ENCODE data around the gene DYRK1A.

DYRK1A gene

DNA sequence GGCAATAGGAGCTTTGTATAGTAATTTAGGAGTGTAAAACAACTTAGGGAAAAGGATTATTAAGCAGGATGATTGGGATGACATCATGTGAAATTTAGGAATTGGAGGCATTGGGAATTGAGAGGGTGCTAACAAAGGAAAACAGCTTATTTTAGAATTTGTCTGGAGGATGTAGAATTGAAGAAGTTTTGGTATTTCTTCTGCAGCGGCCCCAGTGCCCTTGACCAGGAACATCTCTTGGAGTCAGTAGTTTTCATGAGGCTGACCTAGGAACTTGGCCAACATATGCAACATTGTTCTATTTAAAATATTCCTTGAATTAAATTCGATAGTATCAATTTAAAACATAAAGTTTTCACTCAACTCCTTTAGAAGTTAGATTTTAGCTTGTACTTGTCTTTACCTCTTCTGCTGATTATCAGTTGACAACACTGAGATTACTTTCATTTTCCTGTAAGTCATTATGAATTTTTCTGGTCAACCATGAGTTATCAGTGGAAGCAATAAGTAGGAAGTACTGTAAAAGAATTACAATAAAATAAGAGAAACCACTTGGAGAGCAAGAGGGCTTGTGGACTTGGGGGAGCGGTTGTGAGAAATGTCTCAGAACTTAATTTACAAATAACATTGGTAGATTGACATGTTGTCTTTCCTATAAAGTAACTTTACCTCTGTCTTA, 52.8 kb downstream of the DYRK1A start:
- DNase-seq, result no peak

DNA sequence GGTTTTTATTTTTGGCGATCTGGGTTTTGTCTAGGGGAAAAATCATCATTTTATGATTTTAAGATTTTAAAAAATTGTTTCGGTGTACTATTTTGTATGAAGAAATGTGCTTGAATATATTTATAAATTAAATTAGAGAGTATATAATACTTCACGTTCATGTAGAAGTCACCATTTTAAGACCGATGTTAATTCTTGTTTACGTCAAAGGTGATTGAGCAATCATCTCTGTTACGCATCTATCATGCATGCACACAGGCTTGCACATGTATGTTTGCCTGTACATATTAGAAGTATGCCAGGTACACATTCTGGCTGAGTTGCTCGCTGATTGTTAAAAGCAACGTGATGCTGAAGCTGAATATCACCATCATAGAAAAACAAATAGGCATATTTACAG, 54.7 kb downstream of the DYRK1A start:
- DNase-seq, result no peak

DNA sequence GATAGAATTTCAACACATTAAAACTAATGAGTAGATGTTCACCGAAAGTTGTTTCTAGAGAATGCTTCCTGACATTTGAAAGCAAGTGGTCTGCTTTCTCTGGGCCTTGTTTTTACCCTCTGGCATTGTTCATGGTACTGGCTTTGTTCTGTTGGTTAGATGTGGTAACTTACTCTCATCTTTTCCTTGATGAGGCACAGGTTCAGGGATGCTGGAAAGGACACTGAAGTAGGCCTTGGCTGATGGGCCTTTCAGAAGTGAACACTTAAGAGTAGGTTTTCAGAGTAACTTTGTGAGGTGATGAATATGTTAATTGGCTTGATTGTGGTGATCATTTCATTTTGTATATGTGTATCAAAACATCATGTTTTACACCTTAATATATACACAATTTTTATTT, 55.8 kb downstream of the DYRK1A start:
- DNase-seq, result no peak

DNA sequence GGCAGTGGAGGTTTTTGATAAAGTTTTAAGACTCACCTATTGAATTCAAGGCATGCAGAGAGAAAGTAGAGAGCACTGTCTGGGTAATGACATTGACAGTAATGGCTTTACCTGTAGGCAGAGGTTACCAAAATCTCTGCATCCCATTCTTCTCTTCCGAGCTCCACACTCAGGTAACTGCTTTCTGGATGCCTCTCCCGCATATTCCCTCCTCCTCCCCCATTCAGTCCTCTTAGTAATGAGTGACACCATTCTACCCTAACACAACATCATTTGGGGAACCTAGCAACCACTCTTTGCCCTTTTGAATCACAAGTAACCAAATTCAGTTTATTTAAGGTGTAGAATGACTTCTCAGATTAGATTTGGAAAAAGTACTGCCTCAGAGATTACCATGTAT, 56.5 kb downstream of the DYRK1A start:
- DNase-seq, result no peak

DNA sequence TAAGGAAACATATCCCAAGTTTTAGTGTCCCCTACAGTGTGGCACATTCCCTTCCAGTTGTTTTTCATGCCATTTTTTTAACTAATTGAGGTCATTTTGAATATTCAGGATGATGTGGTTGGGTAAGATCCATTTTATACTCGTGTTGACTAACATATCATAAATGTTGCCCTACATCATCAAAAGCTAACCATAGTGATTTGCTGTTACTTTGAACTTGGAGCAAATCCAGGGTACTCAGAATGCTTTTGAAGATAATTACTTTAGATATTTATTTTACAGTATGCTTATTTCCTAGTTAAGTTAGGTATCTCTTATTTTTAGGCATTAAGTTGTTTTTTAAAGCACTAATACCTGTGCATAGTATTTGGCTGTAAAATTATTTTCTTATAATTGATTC, 57.8 kb downstream of the DYRK1A start:
- no peak for DNase-seq

DNA sequence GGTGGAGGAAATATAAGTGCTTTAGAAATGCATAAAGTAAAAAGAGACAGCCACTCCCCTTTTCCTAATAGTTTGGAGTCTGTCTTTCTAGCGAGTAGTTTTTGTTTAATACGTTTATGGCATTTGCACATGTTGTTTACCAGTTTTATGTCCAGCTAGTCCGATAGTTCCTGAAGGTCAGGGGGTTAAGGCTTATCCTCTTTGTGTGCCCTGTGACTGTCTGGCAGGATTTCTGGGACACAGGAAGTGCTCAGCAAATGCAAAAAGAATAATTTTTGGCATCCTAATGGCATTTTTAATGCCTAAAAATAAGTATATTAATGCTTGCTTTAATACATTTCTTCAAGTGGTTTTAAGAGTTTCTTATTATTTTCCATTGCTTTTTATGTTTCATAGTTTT, 58.4 kb downstream of the DYRK1A start:
- no peak for DNase-seq

DNA sequence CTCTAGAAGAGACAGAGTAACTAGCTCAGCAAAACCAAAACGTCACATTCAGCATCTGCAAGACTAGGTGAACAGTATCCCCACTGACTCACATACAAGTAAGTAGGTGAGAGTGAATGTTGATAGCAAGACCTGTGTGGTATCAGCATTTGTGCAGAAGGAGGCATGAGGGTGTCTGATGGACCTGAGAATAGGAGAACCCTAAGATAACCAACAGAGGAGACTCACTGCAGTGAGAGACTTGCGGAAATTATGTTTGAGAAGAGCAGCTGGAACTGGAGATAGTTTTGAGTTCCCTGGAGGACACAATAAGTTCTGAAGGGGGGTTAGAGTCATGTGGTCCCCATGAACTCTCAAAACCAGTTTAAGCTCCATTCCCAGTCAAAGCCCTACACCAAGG, 59.1 kb downstream of the DYRK1A start:
- no peak for DNase-seq

DNA sequence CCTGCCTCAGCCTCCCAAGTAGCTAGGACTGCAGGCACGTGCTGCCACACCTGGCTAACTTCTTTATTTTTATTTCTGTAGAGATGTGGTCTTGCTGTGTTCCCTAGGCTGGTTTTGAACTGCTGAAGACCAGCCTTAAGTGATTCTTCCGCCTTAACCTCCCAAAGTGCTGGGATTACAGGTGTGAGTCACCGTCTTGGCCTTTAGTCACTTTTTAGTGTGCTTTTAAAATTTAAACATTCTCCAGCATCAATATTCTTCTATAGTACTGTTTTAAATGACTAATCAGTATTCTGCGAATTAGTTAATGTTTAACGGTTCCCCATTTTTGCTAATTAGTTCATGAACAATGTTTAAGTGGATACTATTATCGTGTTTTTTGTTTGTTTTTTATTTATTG, 60.6 kb downstream of the DYRK1A start:
- DNase-seq, result no peak

DNA sequence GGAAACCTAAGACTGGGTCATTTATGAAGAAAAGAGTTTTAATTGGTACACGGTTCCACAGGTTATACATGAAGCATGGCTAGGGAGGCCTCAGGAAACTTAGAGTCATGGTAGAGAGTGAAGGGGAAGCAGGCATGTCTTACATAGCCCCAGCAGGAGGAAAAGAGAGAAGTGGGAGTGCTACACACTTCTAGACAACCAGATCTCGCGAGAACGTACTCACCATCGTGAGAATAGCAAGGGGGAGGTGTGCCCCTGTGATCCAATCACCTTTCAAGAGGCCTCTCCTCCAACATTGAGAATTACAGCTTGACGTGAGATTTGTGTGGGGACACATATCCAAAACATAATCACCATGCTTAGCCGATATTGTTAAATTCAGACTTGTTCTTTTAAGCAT, 62.8 kb downstream of the DYRK1A start:
- DNase-seq, result no peak

DNA sequence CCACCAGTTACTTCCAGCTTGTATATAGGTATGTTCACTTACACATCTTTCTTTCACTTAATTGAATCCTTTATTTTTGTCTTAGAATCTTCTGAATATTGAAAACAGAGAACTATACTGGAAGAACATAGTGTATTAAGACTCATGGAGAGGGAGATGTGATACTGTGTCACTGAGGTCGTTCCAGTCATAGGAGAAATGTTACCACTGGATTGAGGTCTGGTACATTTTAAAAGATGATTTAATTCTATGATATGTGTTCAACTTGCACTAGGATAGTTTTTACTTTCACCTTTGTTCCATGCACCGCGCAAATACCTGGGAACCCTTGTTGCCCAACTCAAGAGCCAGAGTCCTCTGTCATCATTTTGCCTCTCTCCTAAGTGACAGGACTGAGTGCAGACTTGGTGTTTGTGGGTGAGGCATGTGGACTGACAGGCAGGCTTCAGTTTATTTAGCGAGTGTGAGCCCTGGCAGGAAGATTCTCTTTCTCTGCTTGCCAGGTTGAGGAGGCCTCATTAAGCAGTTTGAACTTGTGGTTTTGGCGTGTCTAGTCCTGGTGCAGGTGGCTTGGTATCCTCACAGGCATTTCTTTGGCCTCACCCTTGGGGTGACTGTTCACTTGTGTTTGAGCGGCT, 63.7 kb downstream of the DYRK1A start:
- DNase-seq, result no peak

DNA sequence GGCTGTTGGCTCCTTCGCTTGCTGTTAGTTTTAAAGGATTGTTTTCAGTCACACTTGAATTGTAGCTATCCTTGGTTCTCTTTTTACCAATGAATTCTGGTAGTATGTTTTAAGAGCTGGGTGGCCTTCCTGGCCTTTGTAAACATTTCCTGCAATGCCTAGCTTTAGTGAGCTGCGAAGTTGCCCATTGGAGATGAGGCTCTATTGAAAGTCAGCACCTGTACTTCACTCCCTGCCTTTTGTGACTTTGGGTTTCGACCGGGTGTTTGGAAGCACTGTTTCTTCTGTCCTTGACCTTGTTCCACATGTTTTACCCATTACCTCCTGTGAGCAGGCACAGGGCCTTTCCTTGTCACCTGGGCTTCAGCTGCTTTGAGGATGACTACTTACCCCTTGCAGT, 64.7 kb downstream of the DYRK1A start:
- no peak for DNase-seq

DNA sequence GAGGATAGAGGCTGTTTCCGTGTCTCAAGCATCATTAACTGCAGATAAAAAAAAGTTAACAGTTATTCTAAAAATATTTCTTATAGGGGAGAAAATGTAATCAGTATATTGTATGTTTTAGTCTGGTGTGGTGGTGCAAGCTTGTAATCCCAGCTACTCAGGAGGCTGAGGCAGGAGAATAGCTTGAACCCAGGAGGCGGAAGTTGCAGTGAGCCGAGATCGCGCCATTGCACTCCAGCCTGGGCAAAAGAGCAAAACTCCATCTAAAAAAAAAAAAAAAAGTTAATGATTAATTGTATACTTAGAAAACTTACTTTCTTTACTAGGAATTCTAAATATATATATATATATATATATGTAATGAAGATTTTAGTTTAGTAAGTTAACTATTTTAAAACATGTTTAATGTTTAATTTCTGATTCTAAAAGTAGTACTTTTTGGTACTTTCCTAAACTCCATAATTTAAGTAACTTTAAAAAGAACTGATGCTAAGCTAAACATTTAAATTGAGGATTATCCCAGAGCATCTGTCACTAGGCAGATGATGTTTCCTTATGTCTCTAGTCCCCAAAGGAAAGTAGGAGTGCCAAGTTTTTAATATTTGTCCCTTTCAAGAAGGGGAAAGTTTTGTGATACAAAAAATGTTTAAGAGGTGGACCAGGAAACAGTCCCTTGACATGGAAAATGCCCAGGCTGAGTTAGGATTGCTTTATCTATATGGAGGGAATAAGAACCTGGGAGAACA, 66.3 kb downstream of the DYRK1A start:
- DNase-seq, result no peak

DNA sequence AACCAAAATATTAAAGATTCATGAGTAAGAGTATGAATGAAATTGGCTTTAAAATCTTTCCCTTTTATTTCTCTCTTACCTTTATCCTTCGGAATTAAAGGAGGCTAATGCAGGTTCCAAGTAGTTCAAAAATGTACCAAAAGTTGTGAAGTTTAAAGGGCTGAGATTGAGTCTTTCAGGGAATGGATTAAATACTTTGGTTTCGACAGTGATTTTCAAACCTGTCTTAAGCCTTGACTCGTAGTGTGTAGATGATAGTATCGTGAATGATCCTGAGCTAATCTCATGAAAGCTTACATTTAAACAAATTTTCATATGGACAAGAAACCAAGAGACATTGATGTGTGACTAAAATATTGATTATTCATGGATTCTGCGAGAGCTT, 66.9 kb downstream of the DYRK1A start:
- no peak for DNase-seq

DNA sequence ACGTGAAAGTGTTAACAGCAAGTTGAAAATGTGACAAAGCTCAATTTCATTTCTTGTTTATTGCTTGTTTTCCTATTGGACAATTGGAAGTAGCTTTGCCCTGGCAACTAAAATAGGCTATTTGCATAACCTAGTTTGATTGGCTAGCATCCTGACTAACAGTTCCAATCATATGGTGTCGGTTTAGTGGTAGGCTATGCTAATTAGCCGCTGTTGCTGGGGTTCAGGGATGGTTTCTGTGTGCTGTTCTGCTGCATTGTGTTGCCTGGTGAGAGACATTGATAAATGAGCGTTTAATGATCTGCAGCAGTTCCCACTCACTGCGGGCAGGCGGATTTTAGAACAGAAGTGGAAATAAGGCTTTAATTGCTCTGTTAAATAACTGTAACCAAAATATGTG, 68.5 kb downstream of the DYRK1A start:
- peak; percentile 97 for DNase-seq

DNA sequence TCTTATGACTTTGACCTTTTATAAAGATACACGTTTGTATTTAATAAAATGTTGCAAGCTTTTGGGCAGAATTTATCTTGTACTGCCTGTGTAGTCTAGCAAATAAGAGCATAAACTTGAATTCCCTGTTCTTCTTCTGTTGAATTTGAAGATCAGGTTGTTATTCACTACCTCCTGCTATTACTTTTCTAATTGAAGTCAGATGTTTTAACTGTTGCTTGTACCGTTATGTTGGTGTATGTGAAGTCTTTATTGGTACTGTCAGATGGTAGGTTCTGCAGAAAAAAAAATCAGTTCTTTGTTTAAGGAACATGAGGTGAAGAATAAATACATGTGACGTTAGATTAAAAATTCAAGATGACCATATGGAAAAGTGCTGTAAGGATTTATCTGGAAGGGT, 69.1 kb downstream of the DYRK1A start:
- no peak for DNase-seq

DNA sequence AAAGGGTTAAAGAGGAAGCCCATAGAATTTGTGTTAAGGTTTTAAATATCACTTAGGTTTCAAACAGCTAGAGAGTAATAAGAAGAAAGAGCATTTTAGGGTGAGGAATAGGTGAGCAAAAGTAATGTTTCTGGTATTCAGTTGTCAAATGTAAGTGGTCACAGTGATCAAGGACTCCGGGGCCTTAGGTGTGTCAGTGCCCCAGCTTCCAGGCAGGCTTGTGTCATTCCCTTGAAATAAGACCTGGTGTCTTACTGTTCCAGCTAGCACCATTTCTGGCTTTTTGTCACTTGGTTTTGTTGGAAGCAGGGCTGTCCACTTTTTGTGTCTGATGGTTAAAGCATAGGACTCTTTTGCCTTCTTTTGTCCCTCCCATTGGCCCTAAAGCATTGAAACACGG, 69.6 kb downstream of the DYRK1A start:
- no peak for DNase-seq

DNA sequence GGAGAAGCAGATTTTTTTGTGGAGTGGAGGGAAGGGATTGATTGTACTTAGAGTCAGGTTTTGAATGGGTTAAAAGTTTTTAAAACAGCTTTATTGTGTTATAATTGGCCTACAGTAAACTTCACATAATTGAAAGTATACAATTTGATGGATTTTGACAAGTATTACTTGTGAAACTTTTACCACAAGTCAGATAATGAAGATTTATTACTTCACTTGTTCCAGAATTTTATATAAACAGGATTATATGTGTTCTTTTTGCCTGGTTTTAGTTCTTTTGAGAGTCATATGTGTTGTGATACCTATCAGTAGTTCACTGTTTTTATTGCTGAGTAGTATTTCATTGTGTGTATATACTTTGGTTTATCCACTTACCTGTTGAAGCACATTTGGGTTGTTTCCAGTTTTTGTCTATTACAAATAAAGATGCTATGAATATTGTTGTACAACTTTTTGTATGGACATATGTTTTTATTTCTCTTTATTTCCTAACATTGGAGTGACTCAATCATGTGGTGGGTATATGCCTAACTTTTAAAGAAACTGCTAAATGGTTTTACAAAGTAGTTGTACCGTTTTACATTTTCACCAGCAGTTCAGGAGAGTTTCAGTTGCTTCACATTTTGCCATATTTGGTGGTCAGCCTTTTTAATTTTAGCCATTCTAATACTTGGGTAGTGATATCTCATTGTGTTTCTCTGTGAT, 71.0 kb downstream of the DYRK1A start:
- no peak for DNase-seq

DNA sequence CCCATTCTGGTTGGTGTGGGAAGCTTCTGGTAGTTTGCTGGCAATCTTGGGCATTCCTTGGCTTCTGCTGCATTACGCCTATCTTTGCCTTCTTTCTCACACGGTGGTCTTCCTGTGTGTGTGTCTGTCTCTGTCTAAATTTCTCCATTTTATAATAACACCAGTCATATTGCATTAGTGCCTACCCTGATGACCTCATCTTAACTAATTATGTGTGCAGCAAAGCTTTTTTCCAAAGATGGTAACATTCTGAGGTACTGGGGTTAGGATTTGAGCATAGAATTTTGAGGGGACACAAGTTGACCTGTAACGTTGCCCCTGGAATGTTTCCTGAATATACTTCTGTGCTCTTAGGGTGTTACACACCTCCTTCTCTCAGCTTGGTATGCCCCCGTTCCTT, 77.1 kb downstream of the DYRK1A start:
- DNase-seq, result no peak

DNA sequence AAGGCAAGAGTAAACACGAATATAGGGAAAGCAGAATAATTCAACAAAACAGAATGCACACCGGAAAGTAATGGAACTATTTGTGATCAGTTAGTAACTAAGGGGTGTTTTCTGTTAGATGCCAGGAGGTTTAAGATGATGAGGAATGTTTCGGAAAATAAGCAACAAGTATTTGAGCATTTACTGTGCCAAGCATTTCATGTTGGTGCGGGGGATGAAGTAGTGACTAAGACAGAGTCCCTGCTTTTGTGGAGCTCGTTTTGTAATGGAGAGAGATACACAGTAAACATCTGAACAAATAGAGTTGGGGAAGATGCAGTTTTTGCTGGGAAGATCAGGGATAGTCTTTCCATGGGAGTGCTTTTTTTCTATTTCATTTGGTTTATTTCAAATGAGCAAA, 78.7 kb downstream of the DYRK1A start:
- DNase-seq, result no peak

DNA sequence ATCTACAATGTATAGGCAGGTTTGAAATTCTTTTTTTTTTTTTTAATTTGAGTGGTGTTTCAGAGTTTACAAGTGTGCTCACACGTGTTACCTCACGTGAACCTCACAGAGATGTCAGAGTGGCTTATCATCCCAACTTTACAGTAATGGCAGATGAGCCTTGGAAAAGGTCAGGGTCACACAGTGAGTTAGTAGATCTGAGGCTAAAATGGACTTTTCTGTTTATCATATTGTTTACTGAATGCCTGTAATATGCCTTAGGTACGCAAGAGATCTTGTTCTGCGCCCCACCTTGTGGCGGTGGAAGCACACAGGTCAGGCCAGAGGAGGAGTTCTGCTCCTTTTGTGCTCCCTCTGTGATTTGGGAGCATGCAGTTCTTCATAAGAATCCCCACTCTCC, 80.0 kb downstream of the DYRK1A start:
- DNase-seq, result no peak

DNA sequence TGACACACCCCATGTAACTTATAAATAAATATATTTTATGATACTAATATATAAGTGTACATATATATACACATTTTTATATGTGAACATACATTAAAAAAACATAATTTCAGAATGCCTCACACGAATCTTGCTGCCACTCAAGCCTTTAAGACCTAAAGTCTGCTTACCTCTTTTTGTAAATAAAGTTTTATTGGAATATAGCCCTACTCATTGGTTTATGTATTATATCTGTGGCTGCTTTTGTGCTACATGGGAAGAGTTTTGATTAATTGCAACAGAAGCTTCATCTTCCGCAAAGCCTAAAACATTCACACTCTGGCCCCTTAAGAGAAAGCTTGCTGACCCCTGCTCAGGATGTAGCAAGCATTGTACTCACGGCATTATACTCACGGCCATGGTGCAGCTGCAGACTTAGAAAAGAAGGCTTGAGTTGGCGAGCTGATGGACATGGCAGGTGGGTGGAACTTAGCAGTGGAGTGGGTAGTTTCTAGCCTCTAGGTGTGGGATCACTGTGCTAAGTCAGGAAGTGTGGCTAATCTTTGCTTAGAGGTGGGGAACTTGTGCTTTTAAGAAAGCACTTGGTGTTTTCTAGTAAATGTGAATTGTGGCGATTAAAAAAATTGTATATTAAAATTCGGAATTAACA, 80.8 kb downstream of the DYRK1A start:
- DNase-seq, result no peak

DNA sequence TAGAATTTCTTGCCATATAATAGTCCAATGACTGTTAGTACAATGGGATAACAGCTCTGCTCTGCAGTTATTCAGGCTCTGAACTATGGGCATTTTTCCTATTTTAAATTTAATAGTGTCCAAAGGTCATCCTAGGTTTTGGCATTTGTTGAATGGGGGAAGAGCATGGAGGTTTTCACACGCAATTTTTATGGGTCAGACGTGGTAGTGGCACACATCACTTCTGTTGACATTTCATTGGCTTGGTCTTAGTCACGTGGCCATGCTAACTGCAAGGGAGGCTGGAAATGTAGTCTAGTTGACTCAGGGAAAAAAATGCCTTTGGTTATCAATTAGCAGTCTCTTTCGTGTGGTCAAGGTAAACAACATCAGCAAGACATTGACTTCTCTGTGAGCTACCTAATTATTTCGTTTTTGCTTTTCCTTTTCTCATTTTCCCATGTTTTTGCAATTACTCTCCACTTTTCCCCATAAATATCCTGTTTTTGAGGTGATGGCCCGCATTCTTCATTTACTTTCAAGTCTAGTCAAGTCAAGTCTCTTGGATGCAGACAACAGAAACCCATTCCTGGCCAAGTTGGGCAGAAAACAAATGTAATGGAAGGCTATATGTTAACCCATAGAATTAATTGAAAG, 82.8 kb downstream of the DYRK1A start:
- no peak for DNase-seq

DNA sequence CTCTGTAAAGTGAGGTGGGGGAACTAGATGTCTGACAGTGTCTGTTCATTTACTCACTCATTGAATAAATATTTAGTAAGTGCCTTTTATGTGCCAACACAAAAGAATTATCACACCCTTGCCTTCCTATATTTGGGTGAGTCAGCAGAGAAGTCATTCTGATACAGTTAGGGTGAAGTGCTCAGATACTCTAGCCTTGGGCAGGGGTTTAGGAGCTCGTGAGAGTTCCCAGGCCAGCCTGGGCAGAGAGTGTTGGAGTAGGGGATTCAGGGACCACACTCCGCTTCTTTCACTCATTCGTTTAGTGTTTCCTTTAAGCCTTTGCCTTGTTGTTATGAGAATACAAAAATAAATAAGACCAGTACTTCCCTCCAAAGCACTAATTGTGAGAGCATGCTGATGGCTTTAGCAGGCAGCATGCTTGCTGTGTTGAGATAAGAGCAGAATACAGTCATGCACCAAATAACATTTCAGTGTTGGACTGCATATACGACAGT, 83.9 kb downstream of the DYRK1A start:
- no peak for DNase-seq

Measured in DMS 273 treated with DMSO at 0.1 percent for 48 hours (cell line).